Upper lobe of left lung (tissue), 4 donors: ENCODE measurements around the gene ACTG1.

ENCODE experiments used
- POLR2A ChIP-seq, 4 donors: fragments of 450-650 bp; IDR thresholded peaks; one replicate each; pipeline ENCODE4 v1.5.1; 2016 to 2017; ENCODE audit warnings: antibody characterized with exemption in 4 of 4, mild to moderate bottlenecking in 2 of 4
- TF ChIP-seq, protein P1 (sequence below), 6 experiments: fragments of 450-650 bp in 4 of 6; fragments of 200-600 bp in 2 of 6; sonication (generic) in 2 of 6; IDR thresholded peaks; one replicate each; pipeline ENCODE4 v1.5.1; 2016 to 2019; ENCODE audit warnings: antibody characterized with exemption in 6 of 6

DNA sequence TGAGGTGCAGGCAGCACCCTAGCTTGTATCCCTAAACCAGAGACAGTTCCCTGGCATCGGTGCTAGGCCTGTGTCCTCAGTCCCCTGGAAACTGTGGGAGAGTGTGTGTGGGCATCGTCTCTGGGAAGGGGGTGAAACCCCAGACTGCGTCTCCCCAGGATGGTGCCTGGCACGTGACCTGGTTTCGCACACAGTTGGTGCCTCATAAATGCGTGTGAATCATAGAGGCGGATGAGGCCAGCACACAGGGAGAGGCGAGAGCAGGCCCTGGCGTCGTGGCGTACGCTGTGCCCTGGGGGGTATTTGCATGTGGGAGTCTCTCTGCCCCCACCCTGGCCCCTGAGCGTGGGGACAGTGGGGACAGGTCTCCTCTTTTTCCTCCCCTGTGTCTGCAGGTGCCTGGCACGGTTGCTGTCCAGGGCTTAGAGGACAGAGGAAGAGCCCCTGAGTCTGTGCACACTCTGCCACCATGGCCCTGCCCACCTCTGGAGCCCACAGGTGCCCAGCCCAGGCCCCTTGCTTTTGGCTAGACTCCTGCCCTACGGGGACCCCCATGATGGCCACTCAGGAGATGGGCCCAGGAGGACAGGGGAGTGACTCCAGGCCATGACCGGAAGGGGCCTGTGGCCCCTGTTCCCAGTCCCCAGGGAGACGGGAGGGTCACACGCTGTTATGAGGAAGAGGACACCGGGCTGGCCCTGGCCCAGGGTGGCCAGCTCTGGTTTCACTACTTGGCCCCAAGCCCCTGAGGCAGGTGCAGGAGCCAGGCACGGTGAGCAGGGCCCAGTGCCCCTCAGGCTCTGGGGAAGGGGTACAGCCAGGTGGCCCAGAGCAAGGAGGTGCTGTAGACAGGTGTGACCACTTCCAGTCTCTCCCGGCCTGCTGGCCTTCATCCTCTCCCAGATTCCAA, 14.3 kb upstream of the ACTG1 start:
- TF ChIP-seq POLR2A (IDR thresholded peaks at IDR 0.05) = no peak
- TF ChIP-seq, protein P1, sequence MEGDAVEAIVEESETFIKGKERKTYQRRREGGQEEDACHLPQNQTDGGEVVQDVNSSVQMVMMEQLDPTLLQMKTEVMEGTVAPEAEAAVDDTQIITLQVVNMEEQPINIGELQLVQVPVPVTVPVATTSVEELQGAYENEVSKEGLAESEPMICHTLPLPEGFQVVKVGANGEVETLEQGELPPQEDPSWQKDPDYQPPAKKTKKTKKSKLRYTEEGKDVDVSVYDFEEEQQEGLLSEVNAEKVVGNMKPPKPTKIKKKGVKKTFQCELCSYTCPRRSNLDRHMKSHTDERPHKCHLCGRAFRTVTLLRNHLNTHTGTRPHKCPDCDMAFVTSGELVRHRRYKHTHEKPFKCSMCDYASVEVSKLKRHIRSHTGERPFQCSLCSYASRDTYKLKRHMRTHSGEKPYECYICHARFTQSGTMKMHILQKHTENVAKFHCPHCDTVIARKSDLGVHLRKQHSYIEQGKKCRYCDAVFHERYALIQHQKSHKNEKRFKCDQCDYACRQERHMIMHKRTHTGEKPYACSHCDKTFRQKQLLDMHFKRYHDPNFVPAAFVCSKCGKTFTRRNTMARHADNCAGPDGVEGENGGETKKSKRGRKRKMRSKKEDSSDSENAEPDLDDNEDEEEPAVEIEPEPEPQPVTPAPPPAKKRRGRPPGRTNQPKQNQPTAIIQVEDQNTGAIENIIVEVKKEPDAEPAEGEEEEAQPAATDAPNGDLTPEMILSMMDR (IDR thresholded peaks at IDR 0.05) = no peak
